IMR-90 (cell line): ENCODE results near the gene FRMD1. TPM values are rescaled to one million over a fixed set of nuclear protein-coding genes. Genes with fewer than 3 reads are reported as not detected.

Experiments
- ATAC-seq: fragments of 200-7000 bp; cut with Tn5 transposase; 2 replicates; pipeline ENCODE4 v1.9.1; 2020; ENCODE audit warnings: low read depth, mild to moderate bottlenecking, moderate library complexity
- Bru-seq: library from RNA; stranded (reverse); fragments of 400-500 nt; gene quantifications from one replicate; lab custom pipeline; 2021; lab: Mats Ljungman, UMichigan
- BruChase-seq, 2 experiments: library from RNA; stranded (reverse); fragments of 400-500 nt; gene quantifications; one replicate each; lab custom pipeline; 2021; lab: Mats Ljungman, UMichigan
- BruUV-seq: library from RNA; stranded (reverse); fragments of 400-500 nt; replicated peaks from 2 replicates; lab custom pipeline; 2021; lab: Mats Ljungman, UMichigan
- CTCF ChIA-PET: fragments of 300-600 bp; formaldehyde crosslinking; extraction: SDS; loops from one replicate; lab custom pipeline; 2021; ENCODE audit warnings: antibody characterized with exemption; lab: Yijun Ruan, JAX
- POLR2A ChIA-PET: fragments of 300-600 bp; sonication (Branson Sonifier 250); formaldehyde crosslinking; loops from one replicate; lab custom pipeline; 2022; ENCODE audit warnings: antibody characterized with exemption; ENCODE audit not compliant: unreplicated experiment; lab: Charles Lee
- DNase-seq: peaks from one replicate; pipeline ENCODE4 v3.0.0; 2013
- H2AFZ ChIP-seq: replicated peaks from 2 replicates; pipeline ENCODE3; 2013; ENCODE audit warnings: low read length, mild to moderate bottlenecking; ENCODE audit not compliant: poor library complexity
- H2AK5ac ChIP-seq: 2 replicates; pipeline ENCODE4 v1.6.1; 2013; ENCODE audit warnings: low read depth, low read length, inconsistent platforms
- H2AK9ac ChIP-seq: replicated peaks from 2 replicates; pipeline ENCODE3; 2013; ENCODE audit warnings: mild to moderate bottlenecking, low read depth, low read length, moderate library complexity; ENCODE audit not compliant: poor library complexity
- H2BK120ac ChIP-seq: 2 replicates; pipeline ENCODE4 v1.6.1; 2013; ENCODE audit warnings: low read depth, low read length, inconsistent platforms
- H2BK15ac ChIP-seq: 3 replicates; pipeline ENCODE4 v1.6.1; 2013; ENCODE audit warnings: low read depth, low read length, inconsistent platforms
- H2BK20ac ChIP-seq: 2 replicates; pipeline ENCODE4 v1.6.1; 2013; ENCODE audit warnings: low read depth, mild to moderate bottlenecking, inconsistent platforms, low read length, moderate library complexity
- H2BK5ac ChIP-seq: 2 replicates; pipeline ENCODE4 v1.6.1; 2013; ENCODE audit warnings: mild to moderate bottlenecking, low read depth, low read length, inconsistent platforms; ENCODE audit not compliant: poor library complexity, severe bottlenecking
- H3K14ac ChIP-seq: replicated peaks from 2 replicates; pipeline ENCODE4 v1.6.1; 2013; ENCODE audit warnings: low read depth, low read length, inconsistent platforms
- H3K18ac ChIP-seq: 2 replicates; pipeline ENCODE4 v1.6.1; 2013; ENCODE audit warnings: low read depth, low read length, control low read depth
- H3K23ac ChIP-seq: 2 replicates; pipeline ENCODE4 v1.6.1; 2013; ENCODE audit warnings: low read depth, low read length, inconsistent platforms
- H3K27ac ChIP-seq: 2 replicates; pipeline ENCODE4 v1.5.1; 2013; ENCODE audit warnings: mild to moderate bottlenecking, control low read depth, low read length; ENCODE audit not compliant: insufficient read depth
- H3K27me3 ChIP-seq: 2 replicates; pipeline ENCODE4 v1.6.1; 2013; ENCODE audit warnings: low read length; ENCODE audit not compliant: control insufficient read depth, insufficient read depth
- H3K36me3 ChIP-seq: 2 replicates; pipeline ENCODE4 v1.6.1; 2013; ENCODE audit warnings: low read length, mixed read lengths; ENCODE audit not compliant: control insufficient read depth, insufficient read depth
- H3K4ac ChIP-seq: 2 replicates; pipeline ENCODE4 v1.6.1; 2013; ENCODE audit warnings: low read depth, low read length, inconsistent platforms
- H3K4me1 ChIP-seq: 2 replicates; pipeline ENCODE4 v1.6.1; 2013; ENCODE audit warnings: low read length, mixed read lengths; ENCODE audit not compliant: control insufficient read depth, insufficient read depth
- H3K4me2 ChIP-seq: 2 replicates; pipeline ENCODE4 v1.6.1; 2013; ENCODE audit warnings: low read depth, mild to moderate bottlenecking, control low read depth, low read length, moderate library complexity
- H3K4me3 ChIP-seq: 2 replicates; pipeline ENCODE4 v1.5.1; 2013; ENCODE audit warnings: low read depth, mild to moderate bottlenecking, control low read depth, low read length, moderate library complexity; ENCODE audit not compliant: insufficient read depth
- H3K56ac ChIP-seq: 2 replicates; pipeline ENCODE4 v1.6.1; 2013; ENCODE audit warnings: low read length, inconsistent platforms; ENCODE audit not compliant: insufficient read depth; ENCODE audit errors: extremely low read depth
- H3K79me1 ChIP-seq, 2 experiments: 2 replicates each; pipeline ENCODE4 v1.6.1; 2013; ENCODE audit warnings: low read length in 2 of 2, inconsistent platforms in 1 of 2, low read depth in 1 of 2
- H3K9ac ChIP-seq: 2 replicates; pipeline ENCODE4 v1.6.1; 2013; ENCODE audit warnings: low read depth, low read length, control low read depth
- H3K9me1 ChIP-seq: 2 replicates; pipeline ENCODE4 v1.6.1; 2013; ENCODE audit warnings: low read length, inconsistent platforms; ENCODE audit not compliant: insufficient read depth
- H3K9me3 ChIP-seq: 2 replicates; pipeline ENCODE4 v1.6.1; 2013; ENCODE audit warnings: low read length; ENCODE audit not compliant: control insufficient read depth, insufficient read depth
- H4K20me1 ChIP-seq: 2 replicates; pipeline ENCODE4 v1.6.1; 2013; ENCODE audit warnings: low read length, inconsistent platforms; ENCODE audit not compliant: insufficient read depth
- H4K5ac ChIP-seq: 2 replicates; pipeline ENCODE4 v1.6.1; 2013; ENCODE audit warnings: mild to moderate bottlenecking, low read depth, low read length, control low read depth
- H4K8ac ChIP-seq, 2 experiments: 2 replicates each; pipeline ENCODE4 v1.6.1; 2013; ENCODE audit warnings: low read depth in 2 of 2, low read length in 2 of 2, control low read depth in 1 of 2, inconsistent platforms in 1 of 2
- H4K91ac ChIP-seq: 2 replicates; pipeline ENCODE4 v1.6.1; 2013; ENCODE audit warnings: low read depth, low read length, inconsistent platforms; ENCODE audit not compliant: insufficient read depth
- BHLHE40 ChIP-seq: fragments of 150-350 bp; IDR thresholded peaks from 2 replicates; pipeline ENCODE4 v1.6.1; 2016; ENCODE audit warnings: mild to moderate bottlenecking, low read depth, low read length
- CEBPB ChIP-seq: IDR thresholded peaks from 2 replicates; pipeline ENCODE4 v1.6.1; 2012; ENCODE audit warnings: low read depth, low read length, improper control_type of control experiment
- FOS ChIP-seq: fragments of 150-350 bp; IDR thresholded peaks from 2 replicates; pipeline ENCODE4 v1.6.1; 2016; ENCODE audit warnings: low read depth, low read length
- MAFK ChIP-seq: IDR thresholded peaks from 2 replicates; pipeline ENCODE4 v1.6.1; 2012; ENCODE audit warnings: low read depth, low read length, improper control_type of control experiment
- MAZ ChIP-seq: IDR thresholded peaks from 2 replicates; pipeline ENCODE4 v1.6.1; 2012; ENCODE audit warnings: low read depth, mild to moderate bottlenecking, low read length, improper control_type of control experiment, moderate library complexity, borderline replicate concordance
- MXI1 ChIP-seq: IDR thresholded peaks from 2 replicates; pipeline ENCODE4 v1.6.1; 2012; ENCODE audit warnings: low read depth, mild to moderate bottlenecking, low read length, moderate library complexity, borderline replicate concordance
- NFE2L2 ChIP-seq: fragments of 150-350 bp; IDR thresholded peaks from 2 replicates; pipeline ENCODE4 v1.6.1; 2016; ENCODE audit warnings: low read depth, mild to moderate bottlenecking, low read length
- POLR2A ChIP-seq: IDR thresholded peaks from 2 replicates; pipeline ENCODE4 v1.6.1; 2012; ENCODE audit warnings: mild to moderate bottlenecking, low read depth, low read length
- RAD21 ChIP-seq: IDR thresholded peaks from 2 replicates; pipeline ENCODE4 v1.6.1; 2012; ENCODE audit warnings: low read length, improper control_type of control experiment
- RCOR1 ChIP-seq: IDR thresholded peaks from 2 replicates; pipeline ENCODE4 v1.6.1; 2012; ENCODE audit warnings: mild to moderate bottlenecking, low read length, improper control_type of control experiment; ENCODE audit not compliant: insufficient replicate concordance
- RFX5 ChIP-seq: IDR thresholded peaks from 2 replicates; pipeline ENCODE4 v1.8.0; 2012; ENCODE audit warnings: low read depth, mild to moderate bottlenecking, low read length, moderate library complexity
- SMC3 ChIP-seq: fragments of 150-350 bp; IDR thresholded peaks from 2 replicates; pipeline ENCODE4 v1.6.1; 2016; ENCODE audit warnings: low read depth, mild to moderate bottlenecking, antibody characterized with exemption, low read length, moderate library complexity
- WGBS, 2 experiments: methylation state at CpG; one replicate each; pipeline versions ENCODE4 v1.1.5 to v1.1.7; 2013; ENCODE audit warnings: missing lambda C conversion rate in 2 of 2; ENCODE audit not compliant: insufficient read length in 1 of 2; ENCODE audit errors: extremely low coverage in 2 of 2; 5-methylcytosine and 5-hydroxymethylcytosine counted together
- dilution Hi-C: fragments of 300-500 bp; cut with HindIII; formaldehyde crosslinking; loops from one replicate; pipeline ENCODE4 v1.14.3; 2018; ENCODE audit warnings: low sequenced_read_pairs; ENCODE audit not compliant: unreplicated experiment
- in situ Hi-C: fragments of 300-500 bp; cut with MboI; formaldehyde crosslinking; loops from 3 replicates; pipeline ENCODE4 v1.14.3; 2019; ENCODE audit warnings: low sequenced_read_pairs, inconsistent platforms, mixed read lengths
- intact Hi-C: fragments of 100-400 bp; cut with micrococcal nuclease; formaldehyde crosslinking; loops from 2 replicates; pipeline ENCODE4 v1.10.0; 2022
- long read RNA-seq: library from polyadenylated mRNA; unstranded; transcript quantifications from one replicate; pipeline ENCODE4 v2.0.0, GENCODE V29; 2021; ENCODE audit not compliant: unreplicated experiment
- polyA plus RNA-seq, 3 experiments: library from polyadenylated mRNA; depleted of rRNA; stranded (reverse); fragments of >200 nt; gene quantifications; 2 replicates each; pipeline ENCODE4 v1.2.3, GENCODE V29; 2012; ENCODE audit warnings: low replicate concordance in 1 of 3
- total RNA-seq: library from RNA; depleted of rRNA; stranded (reverse); fragments of >200 nt; gene quantifications from 2 replicates; pipeline ENCODE4 v1.2.3, GENCODE V29; 2012; rRNA removed
- TF ChIP-seq, protein P1 (sequence below): conservative IDR thresholded peaks from 2 replicates; pipeline ENCODE4 v1.5.1; 2012; ENCODE audit warnings: mild to moderate bottlenecking, low read depth, low read length, improper control_type of control experiment
- TF ChIP-seq, protein P2 (sequence below): fragments of 150-350 bp; IDR thresholded peaks from 2 replicates; pipeline ENCODE4 v1.6.1; 2017; ENCODE audit warnings: mild to moderate bottlenecking, antibody characterized with exemption, low read length, low read depth
- TF ChIP-seq, protein P3 (sequence below): fragments of 150-350 bp; IDR thresholded peaks from 2 replicates; pipeline ENCODE4 v1.6.1; 2016; ENCODE audit warnings: low read depth, mild to moderate bottlenecking, low read length, moderate library complexity, borderline replicate concordance

FRMD1 gene
- total RNA-seq (not detected in 2 replicates), polyA plus RNA-seq (2012; rRNA removed) (not detected in 2 replicates), Bru-seq, nascent RNA (not detected), BruChase-seq, experiment 1, labeled RNA remaining after a 6-hour chase (percentile 2 among the genes with signal in this experiment), BruChase-seq, experiment 2, labeled RNA remaining after a 2-hour chase (not detected)
- not detected in 2 replicates for polyA plus RNA-seq (2012; cell fraction: cytosol; rRNA removed)
- not detected in 2 replicates for polyA plus RNA-seq (2012; cell fraction: nucleus; rRNA removed; ENCODE audit: low replicate concordance)
- long read RNA-seq = 0 reads

DNA sequence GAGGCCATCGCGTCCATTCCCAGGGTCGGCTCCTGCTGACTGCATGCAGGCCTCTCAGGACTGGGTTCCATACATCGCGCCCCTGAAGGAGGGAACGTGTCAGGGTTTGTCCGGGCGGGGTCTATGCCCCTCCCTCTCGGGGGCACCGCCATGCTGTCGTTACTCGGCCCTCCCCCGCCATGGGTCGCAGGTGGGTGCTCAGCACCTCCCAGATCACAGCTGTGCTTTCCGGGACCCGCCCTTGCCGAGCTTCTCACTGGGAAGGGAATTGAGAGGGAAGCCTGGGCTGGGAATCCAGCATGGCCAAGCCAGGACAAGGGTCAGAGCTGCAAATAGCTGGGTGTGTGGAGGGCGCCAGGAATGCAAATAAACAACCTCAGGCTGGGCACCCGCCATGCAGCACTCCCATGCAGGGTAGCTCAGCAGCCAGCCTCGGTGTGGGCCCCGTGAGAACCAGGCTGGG is at the start of gene FRMD1:
FRMD1 (minus strand) TSS at position 270 of the 463 bp plus-strand sequence; CDS start at position 152, 118 bp downstream.
- no peak for TF ChIP-seq FOS
- no peak for TF ChIP-seq MAFK
- TF ChIP-seq RAD21 = no peak
- TF ChIP-seq MAZ = no peak
- TF ChIP-seq MXI1 = no peak
- TF ChIP-seq, protein P1, sequence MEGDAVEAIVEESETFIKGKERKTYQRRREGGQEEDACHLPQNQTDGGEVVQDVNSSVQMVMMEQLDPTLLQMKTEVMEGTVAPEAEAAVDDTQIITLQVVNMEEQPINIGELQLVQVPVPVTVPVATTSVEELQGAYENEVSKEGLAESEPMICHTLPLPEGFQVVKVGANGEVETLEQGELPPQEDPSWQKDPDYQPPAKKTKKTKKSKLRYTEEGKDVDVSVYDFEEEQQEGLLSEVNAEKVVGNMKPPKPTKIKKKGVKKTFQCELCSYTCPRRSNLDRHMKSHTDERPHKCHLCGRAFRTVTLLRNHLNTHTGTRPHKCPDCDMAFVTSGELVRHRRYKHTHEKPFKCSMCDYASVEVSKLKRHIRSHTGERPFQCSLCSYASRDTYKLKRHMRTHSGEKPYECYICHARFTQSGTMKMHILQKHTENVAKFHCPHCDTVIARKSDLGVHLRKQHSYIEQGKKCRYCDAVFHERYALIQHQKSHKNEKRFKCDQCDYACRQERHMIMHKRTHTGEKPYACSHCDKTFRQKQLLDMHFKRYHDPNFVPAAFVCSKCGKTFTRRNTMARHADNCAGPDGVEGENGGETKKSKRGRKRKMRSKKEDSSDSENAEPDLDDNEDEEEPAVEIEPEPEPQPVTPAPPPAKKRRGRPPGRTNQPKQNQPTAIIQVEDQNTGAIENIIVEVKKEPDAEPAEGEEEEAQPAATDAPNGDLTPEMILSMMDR = no peak
- TF ChIP-seq RFX5 = no peak
- no peak for TF ChIP-seq SMC3
- TF ChIP-seq RCOR1 = no peak
- no peak for TF ChIP-seq POLR2A
- TF ChIP-seq, protein P2, sequence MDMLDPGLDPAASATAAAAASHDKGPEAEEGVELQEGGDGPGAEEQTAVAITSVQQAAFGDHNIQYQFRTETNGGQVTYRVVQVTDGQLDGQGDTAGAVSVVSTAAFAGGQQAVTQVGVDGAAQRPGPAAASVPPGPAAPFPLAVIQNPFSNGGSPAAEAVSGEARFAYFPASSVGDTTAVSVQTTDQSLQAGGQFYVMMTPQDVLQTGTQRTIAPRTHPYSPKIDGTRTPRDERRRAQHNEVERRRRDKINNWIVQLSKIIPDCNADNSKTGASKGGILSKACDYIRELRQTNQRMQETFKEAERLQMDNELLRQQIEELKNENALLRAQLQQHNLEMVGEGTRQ = no peak
- TF ChIP-seq, protein P3, sequence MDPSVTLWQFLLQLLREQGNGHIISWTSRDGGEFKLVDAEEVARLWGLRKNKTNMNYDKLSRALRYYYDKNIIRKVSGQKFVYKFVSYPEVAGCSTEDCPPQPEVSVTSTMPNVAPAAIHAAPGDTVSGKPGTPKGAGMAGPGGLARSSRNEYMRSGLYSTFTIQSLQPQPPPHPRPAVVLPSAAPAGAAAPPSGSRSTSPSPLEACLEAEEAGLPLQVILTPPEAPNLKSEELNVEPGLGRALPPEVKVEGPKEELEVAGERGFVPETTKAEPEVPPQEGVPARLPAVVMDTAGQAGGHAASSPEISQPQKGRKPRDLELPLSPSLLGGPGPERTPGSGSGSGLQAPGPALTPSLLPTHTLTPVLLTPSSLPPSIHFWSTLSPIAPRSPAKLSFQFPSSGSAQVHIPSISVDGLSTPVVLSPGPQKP = no peak
- no peak for TF ChIP-seq CEBPB
- no peak for TF ChIP-seq BHLHE40
- TF ChIP-seq NFE2L2 = no peak
- dilution Hi-C loops = no loop called here

More for the DNA sequence above, at the start of gene FRMD1:
- H3K9me3 ChIP-seq = no peaks in the 10 kb centered on the region
- POLR2A ChIA-PET = no interaction called here
- H3K9me1 ChIP-seq = no peaks in the 10 kb centered on the region
- H3K4me2 ChIP-seq = no peak within 1 kb of the TSS
- intact Hi-C loops = no loop called here
- peaks cover 5% of the 10 kb centered on the region; the same call in 1 of the 2 replicates for H3K27me3 ChIP-seq
- no peak within 1 kb of the TSS for H3K14ac ChIP-seq
- H2AK5ac ChIP-seq = no peak within 1 kb of the TSS
- no peak within 1 kb of the TSS for H4K5ac ChIP-seq
- no peak within 1 kb of the TSS for H2AFZ ChIP-seq
- in situ Hi-C loops = no loop called here
- no peaks in the 10 kb centered on the region; the same call in 1 of the 2 replicates for H3K4me1 ChIP-seq
- peak; percentile 42; the same call in 1 of the 2 replicates for ATAC-seq
- no peak within 1 kb of the TSS for H2BK5ac ChIP-seq
- no peak within 1 kb of the TSS for H3K18ac ChIP-seq
- DNase-seq = no peak
- H2BK15ac ChIP-seq = no peak within 1 kb of the TSS
- H3K9ac ChIP-seq = no peak within 1 kb of the TSS
- BruUV-seq = no TSS peak
- no peak within 1 kb of the TSS for H2AK9ac ChIP-seq
- no peaks in the 10 kb centered on the region for H4K20me1 ChIP-seq
- no peak within 1 kb of the TSS for H4K91ac ChIP-seq
- no peak within 1 kb of the TSS for H3K27ac ChIP-seq
- H3K4ac ChIP-seq = no peak within 1 kb of the TSS
- no peak within 1 kb of the TSS for H2BK120ac ChIP-seq
- no peak within 1 kb of the TSS for H4K8ac ChIP-seq
- H3K79me1 ChIP-seq = no peaks in the 10 kb centered on the region
- H3K36me3 ChIP-seq = no peaks in the 10 kb centered on the region
- H2BK20ac ChIP-seq = no peak within 1 kb of the TSS
- 55% methylated on average over 2 of the region's 21 CpGs; no CpG with 5 or more reads in 1 of the 2 experiments for WGBS, 2 experiments
- H3K4me3 ChIP-seq = no peak within 1 kb of the TSS
- H3K23ac ChIP-seq = no peak within 1 kb of the TSS
- CTCF ChIA-PET = no interaction called here
- no peak within 1 kb of the TSS for H3K56ac ChIP-seq
